Measurements from ENCODE around the gene PCSK1N. TPM values are rescaled to one million over a fixed set of nuclear protein-coding genes. Genes with fewer than 3 reads are reported as not detected.

PCSK1N gene
- total and polyA plus RNA-seq, 9 of the 15 experiments (the other 6 are each of a cell fraction or from before 2014, with no cell fraction given) = 0.07 to 0.55 (median 0.54) TPM; not detected in 6

DNA sequence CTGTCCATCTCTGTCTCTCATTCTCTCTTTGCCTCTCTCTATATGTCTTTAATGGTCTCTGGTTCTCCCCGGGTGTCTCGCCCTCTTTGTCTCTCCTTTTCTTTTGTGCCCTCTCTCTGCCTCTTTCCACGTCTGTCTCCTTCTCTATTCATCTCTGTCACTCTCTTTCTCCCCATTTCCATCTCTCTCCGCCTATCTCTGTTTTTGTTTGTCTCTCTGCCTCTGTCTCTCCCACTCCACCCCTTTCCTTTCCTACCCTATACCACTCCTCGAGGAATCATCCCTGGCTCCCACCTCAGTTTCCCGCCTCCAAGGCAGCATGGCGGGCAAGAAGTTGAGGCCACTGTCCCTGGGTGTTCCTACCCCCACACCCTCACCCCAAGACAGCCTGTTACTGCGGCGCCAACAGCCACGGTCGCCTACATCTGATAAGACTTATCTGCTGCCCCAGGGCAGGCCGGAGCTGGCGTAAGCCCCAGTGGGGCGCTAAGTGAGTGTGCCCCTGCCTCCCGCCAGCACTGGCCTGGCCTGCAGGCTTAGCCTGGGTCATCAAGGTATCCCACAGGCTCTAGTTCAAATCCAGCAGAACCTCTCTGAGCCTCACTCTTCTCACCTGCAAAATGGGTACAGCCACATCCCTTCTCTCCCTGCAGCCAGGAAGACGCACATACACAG lies 49.7 kb downstream of the PCSK1N start (continued):
- TF ChIP-seq GABPA (tag; conservative IDR thresholded peaks at IDR 0.05; ENCODE audit: low read depth) (no peak), SLC30A9 (CRISPR knock-in tag; IDR thresholded peaks at IDR 0.05) (no peak), NRF1 (conservative IDR thresholded peaks at IDR 0.05 in 1 of 2, IDR thresholded peaks at IDR 0.05 in 1 of 2) (no peak), CCNT2 (IDR thresholded peaks at IDR 0.05; ENCODE audit: borderline replicate concordance, extremely low read depth, insufficient read length, low read depth, low read length) (peak; percentile 95), ZNF143 (CRISPR knock-in tag; IDR thresholded peaks at IDR 0.05) (no peak), ZKSCAN1 (IDR thresholded peaks at IDR 0.05; ENCODE audit: low read depth, low read length) (no peak), BCL6 (CRISPR knock-in tag; IDR thresholded peaks at IDR 0.05) (0 out of 2 replicates have a peak, but pooled peaks have one; percentile 20), NR4A1 (CRISPR knock-in tag; IDR thresholded peaks at IDR 0.05) (0 out of 2 replicates have a peak, but pooled peaks have one; percentile 12), NR4A1 (tag; IDR thresholded peaks at IDR 0.05) (peak; percentile 88), PHB (CRISPR knock-in tag; IDR thresholded peaks at IDR 0.05) (no peak; the same call in 1 of the 2 replicates), ZNF75A (CRISPR knock-in tag; IDR thresholded peaks at IDR 0.05) (no peak), ELF1 (tag; IDR thresholded peaks at IDR 0.05) (no peak), CAMTA2 (CRISPR knock-in tag; conservative IDR thresholded peaks at IDR 0.05) (0 out of 2 replicates have a peak, but pooled peaks have one; percentile 50)
- TF ChIP-seq, protein P1, sequence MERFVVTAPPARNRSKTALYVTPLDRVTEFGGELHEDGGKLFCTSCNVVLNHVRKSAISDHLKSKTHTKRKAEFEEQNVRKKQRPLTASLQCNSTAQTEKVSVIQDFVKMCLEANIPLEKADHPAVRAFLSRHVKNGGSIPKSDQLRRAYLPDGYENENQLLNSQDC (CRISPR knock-in tag; IDR thresholded peaks at IDR 0.05) = no peak
- TF ChIP-seq, protein P2, sequence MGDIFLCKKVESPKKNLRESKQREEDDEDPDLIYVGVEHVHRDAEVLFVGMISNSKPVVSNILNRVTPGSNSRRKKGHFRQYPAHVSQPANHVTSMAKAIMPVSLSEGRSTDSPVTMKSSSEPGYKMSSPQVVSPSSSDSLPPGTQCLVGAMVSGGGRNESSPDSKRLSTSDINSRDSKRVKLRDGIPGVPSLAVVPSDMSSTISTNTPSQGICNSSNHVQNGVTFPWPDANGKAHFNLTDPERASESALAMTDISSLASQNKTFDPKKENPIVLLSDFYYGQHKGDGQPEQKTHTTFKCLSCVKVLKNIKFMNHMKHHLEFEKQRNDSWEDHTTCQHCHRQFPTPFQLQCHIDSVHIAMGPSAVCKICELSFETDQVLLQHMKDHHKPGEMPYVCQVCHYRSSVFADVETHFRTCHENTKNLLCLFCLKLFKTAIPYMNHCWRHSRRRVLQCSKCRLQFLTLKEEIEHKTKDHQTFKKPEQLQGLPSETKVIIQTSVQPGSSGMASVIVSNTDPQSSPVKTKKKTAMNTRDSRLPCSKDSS (IDR thresholded peaks at IDR 0.05; ENCODE audit: low read depth, partially characterized antibody) = no peak
- TF ChIP-seq, protein P3, sequence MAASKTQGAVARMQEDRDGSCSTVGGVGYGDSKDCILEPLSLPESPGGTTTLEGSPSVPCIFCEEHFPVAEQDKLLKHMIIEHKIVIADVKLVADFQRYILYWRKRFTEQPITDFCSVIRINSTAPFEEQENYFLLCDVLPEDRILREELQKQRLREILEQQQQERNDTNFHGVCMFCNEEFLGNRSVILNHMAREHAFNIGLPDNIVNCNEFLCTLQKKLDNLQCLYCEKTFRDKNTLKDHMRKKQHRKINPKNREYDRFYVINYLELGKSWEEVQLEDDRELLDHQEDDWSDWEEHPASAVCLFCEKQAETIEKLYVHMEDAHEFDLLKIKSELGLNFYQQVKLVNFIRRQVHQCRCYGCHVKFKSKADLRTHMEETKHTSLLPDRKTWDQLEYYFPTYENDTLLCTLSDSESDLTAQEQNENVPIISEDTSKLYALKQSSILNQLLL (CRISPR knock-in tag; IDR thresholded peaks at IDR 0.05; ENCODE audit: borderline replicate concordance) = no peak
- TF ChIP-seq, protein P4, sequence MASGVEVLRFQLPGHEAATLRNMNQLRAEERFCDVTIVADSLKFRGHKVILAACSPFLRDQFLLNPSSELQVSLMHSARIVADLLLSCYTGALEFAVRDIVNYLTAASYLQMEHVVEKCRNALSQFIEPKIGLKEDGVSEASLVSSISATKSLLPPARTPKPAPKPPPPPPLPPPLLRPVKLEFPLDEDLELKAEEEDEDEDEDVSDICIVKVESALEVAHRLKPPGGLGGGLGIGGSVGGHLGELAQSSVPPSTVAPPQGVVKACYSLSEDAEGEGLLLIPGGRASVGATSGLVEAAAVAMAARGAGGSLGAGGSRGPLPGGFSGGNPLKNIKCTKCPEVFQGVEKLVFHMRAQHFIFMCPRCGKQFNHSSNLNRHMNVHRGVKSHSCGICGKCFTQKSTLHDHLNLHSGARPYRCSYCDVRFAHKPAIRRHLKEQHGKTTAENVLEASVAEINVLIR (CRISPR knock-in tag; IDR thresholded peaks at IDR 0.05) = no peak
- TF ChIP-seq, protein P5, sequence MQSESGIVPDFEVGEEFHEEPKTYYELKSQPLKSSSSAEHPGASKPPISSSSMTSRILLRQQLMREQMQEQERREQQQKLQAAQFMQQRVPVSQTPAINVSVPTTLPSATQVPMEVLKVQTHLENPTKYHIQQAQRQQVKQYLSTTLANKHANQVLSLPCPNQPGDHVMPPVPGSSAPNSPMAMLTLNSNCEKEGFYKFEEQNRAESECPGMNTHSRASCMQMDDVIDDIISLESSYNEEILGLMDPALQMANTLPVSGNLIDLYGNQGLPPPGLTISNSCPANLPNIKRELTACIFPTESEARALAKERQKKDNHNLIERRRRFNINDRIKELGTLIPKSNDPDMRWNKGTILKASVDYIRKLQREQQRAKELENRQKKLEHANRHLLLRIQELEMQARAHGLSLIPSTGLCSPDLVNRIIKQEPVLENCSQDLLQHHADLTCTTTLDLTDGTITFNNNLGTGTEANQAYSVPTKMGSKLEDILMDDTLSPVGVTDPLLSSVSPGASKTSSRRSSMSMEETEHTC (IDR thresholded peaks at IDR 0.05) = no peak
- TF ChIP-seq, protein P6, sequence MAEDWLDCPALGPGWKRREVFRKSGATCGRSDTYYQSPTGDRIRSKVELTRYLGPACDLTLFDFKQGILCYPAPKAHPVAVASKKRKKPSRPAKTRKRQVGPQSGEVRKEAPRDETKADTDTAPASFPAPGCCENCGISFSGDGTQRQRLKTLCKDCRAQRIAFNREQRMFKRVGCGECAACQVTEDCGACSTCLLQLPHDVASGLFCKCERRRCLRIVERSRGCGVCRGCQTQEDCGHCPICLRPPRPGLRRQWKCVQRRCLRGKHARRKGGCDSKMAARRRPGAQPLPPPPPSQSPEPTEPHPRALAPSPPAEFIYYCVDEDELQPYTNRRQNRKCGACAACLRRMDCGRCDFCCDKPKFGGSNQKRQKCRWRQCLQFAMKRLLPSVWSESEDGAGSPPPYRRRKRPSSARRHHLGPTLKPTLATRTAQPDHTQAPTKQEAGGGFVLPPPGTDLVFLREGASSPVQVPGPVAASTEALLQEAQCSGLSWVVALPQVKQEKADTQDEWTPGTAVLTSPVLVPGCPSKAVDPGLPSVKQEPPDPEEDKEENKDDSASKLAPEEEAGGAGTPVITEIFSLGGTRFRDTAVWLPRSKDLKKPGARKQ (CRISPR knock-in tag; IDR thresholded peaks at IDR 0.05) = no peak

Data from K562 (cell line).